Activated CD4-positive, alpha-beta T cell treated with anti-CD3 and anti-CD28 coated beads for 48 hours (primary cell): ENCODE measurements around the gene RAB11A.

Experiments
- DNase-seq: peaks from one replicate; pipeline ENCODE4 v3.0.0-alpha.2; 2020

Gene RAB11A

DNA sequence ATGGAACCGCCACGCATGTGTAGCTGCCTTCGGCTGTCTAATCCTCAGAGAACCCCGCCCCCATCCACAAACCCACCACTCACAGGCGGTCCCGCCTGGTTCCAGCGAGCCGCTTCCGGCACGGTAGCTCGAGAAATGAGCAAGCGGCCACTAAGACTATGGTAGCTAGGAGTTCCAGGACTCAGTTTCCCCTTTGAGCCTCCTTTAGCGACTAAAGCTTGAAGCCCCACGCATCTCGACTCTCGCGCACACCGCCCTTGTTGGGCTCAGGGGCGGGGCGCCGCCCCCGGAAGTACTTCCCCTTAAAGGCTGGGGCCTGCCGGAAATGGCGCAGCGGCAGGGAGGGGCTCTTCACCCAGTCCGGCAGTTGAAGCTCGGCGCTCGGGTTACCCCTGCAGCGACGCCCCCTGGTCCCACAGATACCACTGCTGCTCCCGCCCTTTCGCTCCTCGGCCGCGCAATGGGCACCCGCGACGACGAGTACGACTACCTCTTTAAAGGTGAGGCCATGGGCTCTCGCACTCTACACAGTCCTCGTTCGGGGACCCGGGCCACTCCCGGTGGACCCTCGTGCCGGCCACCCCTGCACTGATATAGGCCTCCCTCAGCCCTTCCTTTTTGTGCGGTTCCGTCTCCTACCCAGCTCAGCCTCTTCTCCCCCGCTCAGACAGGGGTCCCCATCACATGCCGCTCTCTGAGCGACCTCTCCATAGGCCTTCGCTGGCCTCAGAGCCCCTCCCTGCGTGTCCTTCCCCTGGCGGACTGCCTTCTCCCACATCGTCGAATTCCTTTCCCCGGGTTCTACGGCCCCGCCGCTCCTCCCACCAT, at the start of gene RAB11A:
TSS of gene RAB11A (plus strand) at position 366 of the 828 bp plus-strand sequence. CDS start at position 461, 95 bp downstream.
- DNase-seq = peak; percentile 96

DNA sequence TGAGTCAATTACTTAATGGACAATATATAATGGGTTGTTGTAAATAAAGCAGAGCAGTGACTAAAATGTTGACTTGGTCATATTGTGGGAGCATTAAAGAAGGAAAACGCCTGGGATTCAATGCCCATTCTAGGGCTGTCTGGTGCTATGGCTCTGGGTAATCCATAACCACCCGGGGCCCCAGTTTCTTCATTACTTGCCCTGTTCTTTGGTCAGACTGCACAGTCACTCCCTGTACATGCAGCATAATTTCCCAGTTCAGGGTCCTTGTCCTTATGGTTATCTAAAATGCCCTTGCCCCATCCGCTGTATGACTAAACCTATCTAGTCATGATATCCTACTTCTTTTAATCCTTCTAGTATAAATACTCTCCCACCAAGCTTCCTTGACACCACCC, 49.7 kb upstream of the RAB11A start:
- no peak for DNase-seq

GRCh38 chr15:65821070-65821469, 48.2 kb upstream of the RAB11A start:
- no peak for DNase-seq

- DNase-seq = no peak
Observed at GRCh38 chr15:65822316-65822715, 47.0 kb upstream of the RAB11A start.

DNA sequence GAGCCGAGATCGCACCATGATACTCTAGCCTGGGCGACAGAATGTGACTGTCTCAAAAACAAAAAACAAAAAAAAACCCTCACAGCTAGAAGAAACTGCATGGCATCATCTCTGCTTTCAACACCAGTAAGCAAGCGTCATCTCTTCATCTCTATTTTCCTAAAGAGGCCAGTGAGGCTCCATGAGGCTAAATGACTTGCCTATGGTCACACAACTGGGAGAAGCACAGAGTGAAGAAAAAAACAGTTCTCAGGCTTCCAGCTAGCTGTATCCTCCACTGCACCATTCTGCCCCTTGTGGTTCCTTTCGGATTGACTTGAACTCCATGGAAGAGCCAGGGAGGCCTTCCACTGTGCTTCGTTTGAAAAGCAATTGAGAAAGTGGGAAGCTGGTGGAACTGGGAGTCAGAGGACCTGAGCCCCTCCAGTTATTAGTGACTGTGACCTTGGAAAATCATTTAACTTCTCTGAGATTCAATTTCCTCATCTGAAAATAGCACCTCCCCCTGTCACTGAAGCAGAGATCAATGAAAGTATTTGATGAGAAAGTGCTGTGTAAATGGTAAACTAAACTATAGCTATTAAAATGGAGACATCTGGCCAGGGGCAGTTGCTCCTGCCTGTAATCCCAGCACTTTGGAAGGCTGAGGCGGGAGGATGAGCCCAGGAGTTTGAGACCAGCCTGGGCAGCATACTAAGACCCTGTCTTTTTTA, 45.1 kb upstream of the RAB11A start:
- DNase-seq = peak; percentile 24

DNA sequence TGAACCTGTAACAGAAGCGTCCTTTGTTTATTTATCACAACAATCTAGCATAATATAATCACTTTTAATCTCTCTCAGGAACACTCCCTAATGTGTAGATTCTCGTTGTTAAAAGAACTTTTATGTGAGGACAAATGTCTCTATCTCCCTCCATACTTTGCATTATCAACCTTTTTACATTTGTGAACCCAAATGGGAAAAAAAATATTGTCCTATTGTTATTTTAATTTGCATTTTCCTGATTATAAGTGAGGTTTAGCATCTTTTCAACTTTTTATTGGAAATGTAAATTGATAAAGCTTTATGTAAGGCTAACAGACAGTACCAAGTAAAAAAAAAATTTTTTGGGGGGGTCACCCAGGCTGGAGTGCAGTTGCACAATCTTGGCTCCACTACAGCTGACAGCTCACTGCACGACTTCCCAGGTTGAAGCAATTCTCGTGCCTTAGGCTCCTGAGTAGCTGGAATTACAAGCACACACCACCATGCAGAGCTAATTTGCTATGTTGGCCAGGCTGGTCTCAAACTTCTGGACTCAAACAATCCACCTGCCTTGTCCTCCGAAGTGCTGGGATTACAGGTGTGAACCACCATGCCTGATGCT, 44.2 kb upstream of the RAB11A start:
- DNase-seq = no peak

DNA sequence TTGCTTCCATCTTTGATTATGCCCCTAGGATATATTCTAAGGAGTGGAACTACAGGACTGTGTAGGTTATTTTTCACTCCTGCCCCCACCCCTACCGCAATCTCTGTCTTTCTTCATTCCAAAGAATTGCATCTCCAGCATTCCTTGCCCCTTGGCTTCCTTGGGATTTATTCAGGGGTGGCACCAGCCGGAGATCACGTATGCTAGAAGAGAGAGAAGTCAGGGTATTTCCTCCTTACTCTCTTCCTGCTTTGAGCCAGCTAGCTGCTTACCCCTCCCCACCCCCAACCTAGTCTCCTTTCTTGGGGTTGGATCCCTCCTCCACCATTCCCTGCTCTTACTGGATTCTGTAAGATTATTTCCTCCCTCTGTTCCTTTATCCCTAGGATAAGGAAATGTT, 42.2 kb upstream of the RAB11A start:
- DNase-seq = no peak

- no peak for DNase-seq
Observed at GRCh38 chr15:65828585-65828984, 40.7 kb upstream of the RAB11A start.

GRCh38 chr15:65829130-65829764, 40.0 kb upstream of the RAB11A start:
- DNase-seq = peak; percentile 22

DNA sequence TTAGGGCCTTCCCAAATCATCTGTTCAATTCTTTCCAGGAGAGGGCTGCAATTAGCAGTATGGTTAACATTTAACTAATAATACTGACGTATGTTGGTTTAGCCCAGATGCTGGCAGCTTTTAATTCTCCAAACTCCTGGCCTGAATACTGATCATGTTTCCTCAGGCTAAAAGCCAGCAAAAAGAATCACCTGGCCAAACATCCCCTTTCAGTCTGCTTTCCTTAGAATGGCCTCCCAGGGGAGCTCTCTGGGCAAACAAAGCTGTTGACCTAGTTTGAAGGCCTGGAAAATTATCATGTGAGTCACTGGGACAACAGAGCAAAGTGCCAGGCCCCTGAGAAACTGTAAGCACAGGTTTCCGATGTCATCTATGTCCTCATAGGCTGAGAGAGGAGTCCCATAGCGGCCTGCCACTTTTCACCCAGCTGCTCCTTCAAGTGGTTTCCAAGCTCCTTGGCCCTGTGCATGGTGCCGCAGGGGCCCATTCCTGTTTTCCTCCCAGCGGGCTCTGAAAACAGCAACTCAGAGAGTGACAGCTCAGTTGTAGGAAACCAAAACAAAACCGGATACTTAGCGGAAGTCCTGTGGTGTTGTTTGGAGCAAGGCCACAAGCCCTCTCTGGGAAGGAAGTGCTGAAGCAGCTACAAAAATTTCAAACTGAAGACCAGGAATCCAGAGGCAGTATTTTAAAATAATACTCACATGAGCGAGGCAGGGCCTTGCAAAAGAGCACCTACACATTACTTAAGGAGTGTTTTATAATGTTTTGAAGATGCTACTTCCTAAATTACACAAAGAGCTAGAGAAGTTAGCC, 36.5 kb upstream of the RAB11A start:
- peak; percentile 55 for DNase-seq

- DNase-seq = peak; percentile 40
Observed at GRCh38 chr15:65833501-65834205, 35.6 kb upstream of the RAB11A start.

DNA sequence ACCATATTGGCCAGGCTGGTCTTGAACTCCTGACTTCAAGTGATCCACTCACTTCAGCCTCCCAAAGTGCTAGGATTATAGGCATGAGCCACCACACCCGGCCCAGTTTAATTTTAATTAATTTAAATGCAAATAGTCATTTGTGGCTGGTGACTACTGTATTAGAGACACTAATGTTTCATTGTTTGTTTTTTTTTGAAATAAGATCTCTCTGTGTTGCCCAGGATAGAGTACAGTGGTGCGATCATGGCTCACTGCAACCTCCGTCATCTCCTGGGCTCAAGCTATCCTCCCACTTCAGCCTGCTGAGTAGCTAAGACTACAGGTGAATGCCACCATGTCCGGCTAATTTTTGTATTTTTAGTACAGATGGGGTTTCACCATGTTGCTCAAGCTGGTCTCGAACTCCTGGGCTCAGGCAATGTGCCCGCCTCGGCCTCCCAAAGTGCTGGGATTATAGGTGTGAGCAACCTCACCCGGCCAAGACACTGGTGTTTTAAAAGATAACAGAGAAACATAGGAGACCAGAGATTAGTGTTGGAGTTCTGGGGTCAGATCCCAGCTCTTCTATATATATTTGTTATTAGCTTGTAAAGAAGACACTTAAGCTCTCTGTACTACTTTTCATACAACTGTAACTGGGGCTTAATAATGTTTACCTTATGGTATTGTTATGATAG, 34.5 kb upstream of the RAB11A start:
- no peak for DNase-seq

DNA sequence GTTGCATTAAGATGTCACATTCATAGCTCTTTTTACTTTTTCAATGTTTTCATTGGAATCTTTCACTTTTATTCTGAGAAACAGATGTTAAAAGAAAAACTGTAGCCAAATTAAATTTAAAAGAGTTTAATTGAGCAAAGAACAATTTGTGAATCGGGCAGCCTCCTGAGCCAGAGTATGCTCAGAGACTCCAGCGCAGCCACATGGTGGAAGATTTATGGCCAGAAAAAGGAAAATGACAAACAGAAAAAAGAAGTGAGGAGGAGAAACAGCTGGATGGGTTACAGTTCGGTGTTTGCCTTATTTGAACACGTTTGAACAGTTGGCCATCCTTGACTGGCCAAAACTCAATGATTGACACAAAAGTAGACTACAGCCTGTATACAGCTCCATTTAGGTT, 33.8 kb upstream of the RAB11A start:
- no peak for DNase-seq

DNA sequence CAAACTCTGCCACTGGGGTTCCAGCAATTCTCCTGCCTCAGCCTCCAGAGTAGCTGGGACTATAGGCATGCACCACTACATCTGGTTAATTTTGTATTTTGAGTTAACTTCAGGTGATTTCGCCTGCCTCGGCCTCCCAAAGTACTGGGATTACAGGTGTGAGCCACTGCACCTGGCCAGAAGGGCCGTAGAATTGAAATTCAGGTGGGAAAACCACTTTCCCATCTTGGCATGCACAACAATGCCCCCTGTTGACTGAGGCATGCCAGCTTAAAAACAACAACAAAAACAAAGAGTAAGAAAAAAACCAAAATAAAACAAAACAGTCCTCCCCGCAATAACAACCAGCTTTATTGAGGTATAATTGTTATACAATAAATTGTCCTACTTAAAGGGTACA, 32.6 kb upstream of the RAB11A start:
- DNase-seq = no peak

DNA sequence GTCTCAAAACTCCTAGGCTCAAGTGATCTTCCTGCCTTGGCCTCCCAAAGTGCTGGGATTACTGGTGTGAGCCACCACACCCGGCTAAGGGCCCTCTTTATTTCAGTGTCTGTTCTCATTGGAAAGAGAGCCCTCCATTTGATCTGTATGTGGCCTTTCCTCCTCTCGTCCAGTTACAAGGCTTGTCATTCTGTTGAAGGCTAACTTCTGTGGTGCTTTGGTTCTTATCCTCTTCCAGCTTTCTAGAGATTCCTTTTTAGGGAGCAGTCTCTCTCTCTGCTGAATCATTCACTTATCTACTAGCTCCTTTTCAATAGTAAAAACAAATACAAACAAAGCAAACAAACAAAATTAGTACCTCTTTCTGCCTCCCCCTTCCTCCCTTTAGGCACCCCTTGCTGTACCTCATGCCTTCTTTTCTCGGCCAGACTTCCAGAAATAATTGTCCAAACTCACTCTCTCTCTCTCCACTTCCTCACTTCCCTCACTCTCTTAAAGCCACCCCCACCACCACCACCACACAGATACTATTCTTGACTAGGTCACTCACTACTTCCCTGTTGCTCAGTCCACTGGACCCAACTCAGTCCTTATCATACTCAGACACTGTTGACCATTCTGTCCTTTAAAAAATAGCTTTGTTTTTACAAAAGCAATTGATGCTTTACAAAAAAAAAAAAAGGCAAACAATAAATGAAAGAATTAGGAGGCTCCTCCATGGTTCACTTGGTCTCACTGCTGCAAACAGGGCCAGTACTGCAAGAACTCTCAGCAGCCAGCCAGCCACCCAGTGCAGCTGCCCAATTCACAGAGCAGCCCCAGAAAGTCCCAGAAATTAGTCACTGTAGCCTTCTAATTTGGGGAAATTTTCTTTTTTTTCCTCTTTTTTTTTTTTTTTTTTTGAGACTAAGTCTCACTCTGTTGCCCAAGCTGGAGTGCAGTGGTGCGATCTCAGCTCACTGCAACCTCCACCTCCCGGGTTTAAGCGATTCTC, 31.7 kb upstream of the RAB11A start:
- no peak for DNase-seq

DNA sequence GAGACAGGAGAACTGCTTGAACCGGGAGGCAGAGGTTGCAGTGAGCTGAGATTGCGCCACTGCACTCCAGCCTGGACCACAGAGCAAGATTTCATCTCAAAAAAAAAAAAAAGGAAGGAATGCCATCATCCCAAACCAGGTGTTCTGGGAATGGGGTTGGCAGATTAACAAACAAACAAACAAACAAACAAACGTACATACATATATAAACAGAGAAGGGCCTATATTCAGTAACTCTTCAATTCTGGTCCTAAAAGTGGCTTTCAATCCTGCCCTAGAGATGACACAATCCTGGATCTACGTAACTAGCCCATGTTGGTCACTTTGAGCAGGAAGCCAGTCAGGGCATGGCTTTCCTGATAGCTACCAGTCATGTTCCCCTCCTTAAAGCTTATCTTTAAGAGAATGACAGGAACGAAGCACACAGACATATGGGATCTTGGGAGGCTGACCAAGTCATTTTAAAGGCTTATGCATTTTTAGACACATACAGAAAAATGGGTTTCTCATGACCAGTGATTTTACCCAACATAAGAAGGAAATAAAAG, 29.9 kb upstream of the RAB11A start:
- no peak for DNase-seq

GRCh38 chr15:65839985-65840384, 29.3 kb upstream of the RAB11A start:
- DNase-seq = no peak

DNA sequence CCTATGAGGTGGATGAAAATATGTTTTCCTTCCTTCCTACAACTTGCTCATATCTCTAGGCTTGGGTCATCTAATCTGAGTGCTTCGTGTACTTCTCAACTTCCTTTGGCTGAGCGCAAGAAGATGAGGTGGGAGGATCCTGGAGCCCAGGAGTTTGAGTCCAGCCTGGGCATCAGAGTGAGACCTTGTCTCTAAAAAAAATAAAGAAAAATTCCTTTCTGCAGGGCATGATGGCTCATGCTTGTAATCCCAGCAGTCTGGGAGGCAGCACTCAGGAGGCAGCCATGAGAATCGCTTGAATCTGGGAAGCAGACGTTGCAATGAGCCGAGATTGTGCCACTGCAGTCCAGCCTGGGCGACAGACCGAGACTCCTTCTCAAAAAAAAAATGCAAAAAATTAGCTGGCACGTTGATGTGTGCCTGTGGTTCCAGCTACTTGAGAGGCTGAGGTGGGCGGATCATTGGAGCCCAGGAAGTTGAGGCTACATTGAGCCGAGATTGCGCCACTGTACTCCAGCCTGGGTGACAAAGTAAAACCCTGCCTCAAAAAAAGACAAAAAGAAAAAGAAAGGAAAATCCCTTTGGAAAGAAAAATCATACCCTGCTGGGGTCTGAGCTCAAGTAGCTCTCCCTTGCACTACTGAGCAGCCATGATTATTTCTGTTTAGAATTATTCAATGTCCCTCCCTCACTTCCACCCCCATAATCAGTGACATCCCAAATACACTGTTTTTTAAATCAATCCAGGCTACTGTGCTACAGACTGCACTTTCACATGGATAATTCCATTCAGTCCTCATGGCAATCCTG, 28.0 kb upstream of the RAB11A start:
- no peak for DNase-seq
